Subcutaneous adipose tissue (tissue), 4 donors: ENCODE measurements around the gene IWS1. TPM values are rescaled to one million over a fixed set of nuclear protein-coding genes. Genes with fewer than 3 reads are reported as not detected.

ENCODE experiments used
- total RNA-seq, 4 donors: library from RNA; depleted of rRNA; stranded (reverse); fragments of >200 nt; gene quantifications; one replicate each; pipeline ENCODE4 v1.1.0, GENCODE V29; 2016
- TF ChIP-seq, protein P1 (sequence below): fragments of 450-650 bp; IDR thresholded peaks from one replicate; pipeline ENCODE4 v1.5.1; 2016; ENCODE audit warnings: low read depth, mild to moderate bottlenecking, control low read depth, antibody characterized with exemption, moderate library complexity

The IWS1 gene
- total RNA-seq, 4 donors from 2014 or later = 27.2 to 42.7 (median 34.9) TPM

DNA sequence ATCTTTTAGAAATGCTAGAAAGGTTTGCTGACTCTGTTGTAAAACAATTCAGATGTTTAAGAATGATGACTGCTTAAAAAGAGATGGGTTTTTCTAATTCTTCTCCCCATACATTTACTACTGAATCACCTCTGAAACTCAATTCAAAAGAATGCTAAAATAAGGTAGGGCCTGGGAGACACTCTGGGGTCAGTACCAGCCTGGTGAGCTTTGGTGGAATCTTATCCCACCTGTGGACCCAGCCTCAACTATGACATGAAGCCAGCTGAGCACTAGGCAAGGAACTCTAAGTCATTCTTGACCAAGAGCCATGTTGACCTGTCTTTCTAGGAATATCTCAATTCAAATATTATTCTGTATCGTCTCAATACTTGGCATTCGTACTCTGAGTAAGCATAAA is 44.3 kb downstream of the IWS1 start:
- TF ChIP-seq, protein P1, sequence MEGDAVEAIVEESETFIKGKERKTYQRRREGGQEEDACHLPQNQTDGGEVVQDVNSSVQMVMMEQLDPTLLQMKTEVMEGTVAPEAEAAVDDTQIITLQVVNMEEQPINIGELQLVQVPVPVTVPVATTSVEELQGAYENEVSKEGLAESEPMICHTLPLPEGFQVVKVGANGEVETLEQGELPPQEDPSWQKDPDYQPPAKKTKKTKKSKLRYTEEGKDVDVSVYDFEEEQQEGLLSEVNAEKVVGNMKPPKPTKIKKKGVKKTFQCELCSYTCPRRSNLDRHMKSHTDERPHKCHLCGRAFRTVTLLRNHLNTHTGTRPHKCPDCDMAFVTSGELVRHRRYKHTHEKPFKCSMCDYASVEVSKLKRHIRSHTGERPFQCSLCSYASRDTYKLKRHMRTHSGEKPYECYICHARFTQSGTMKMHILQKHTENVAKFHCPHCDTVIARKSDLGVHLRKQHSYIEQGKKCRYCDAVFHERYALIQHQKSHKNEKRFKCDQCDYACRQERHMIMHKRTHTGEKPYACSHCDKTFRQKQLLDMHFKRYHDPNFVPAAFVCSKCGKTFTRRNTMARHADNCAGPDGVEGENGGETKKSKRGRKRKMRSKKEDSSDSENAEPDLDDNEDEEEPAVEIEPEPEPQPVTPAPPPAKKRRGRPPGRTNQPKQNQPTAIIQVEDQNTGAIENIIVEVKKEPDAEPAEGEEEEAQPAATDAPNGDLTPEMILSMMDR = no peak

- TF ChIP-seq, protein P1 = no peak
Observed at GRCh38 chr2:127479866-127480743, 46.2 kb downstream of the IWS1 start.

GRCh38 chr2:127479219-127479825 is 47.0 kb downstream of the IWS1 start:
- TF ChIP-seq, protein P1 = no peak

- TF ChIP-seq, protein P1 = no peak
Observed at GRCh38 chr2:127475788-127476187, 50.5 kb downstream of the IWS1 start.

- TF ChIP-seq, protein P1 = no peak
Observed at GRCh38 chr2:127472268-127472667, 54.0 kb downstream of the IWS1 start.

GRCh38 chr2:127471286-127471988 is 54.9 kb downstream of the IWS1 start:
- TF ChIP-seq, protein P1 = no peak

GRCh38 chr2:127469974-127470373 is 56.3 kb downstream of the IWS1 start:
- TF ChIP-seq, protein P1 = no peak
